Measurements from ENCODE around the gene UBE2J2. TPM values are rescaled to one million over a fixed set of nuclear protein-coding genes. Genes with fewer than 3 reads are reported as not detected.

UBE2J2 gene
- total and polyA plus RNA-seq, 2 of the 13 experiments (the other 11 are each of a cell fraction or from before 2014, with no cell fraction given), result 25.4 to 29.4 TPM

GRCh38 chr1:1231400-1232207, 42.0 kb downstream of the UBE2J2 start, which contains the start of gene SDF4 (continued):
- TF ChIP-seq RFX1 (IDR thresholded peaks at IDR 0.05), result no peak
- TF ChIP-seq, protein P1, sequence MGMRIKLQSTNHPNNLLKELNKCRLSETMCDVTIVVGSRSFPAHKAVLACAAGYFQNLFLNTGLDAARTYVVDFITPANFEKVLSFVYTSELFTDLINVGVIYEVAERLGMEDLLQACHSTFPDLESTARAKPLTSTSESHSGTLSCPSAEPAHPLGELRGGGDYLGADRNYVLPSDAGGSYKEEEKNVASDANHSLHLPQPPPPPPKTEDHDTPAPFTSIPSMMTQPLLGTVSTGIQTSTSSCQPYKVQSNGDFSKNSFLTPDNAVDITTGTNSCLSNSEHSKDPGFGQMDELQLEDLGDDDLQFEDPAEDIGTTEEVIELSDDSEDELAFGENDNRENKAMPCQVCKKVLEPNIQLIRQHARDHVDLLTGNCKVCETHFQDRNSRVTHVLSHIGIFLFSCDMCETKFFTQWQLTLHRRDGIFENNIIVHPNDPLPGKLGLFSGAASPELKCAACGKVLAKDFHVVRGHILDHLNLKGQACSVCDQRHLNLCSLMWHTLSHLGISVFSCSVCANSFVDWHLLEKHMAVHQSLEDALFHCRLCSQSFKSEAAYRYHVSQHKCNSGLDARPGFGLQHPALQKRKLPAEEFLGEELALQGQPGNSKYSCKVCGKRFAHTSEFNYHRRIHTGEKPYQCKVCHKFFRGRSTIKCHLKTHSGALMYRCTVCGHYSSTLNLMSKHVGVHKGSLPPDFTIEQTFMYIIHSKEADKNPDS (CRISPR knock-in tag; IDR thresholded peaks at IDR 0.05), result 0 out of 2 replicates have a peak, but pooled peaks have one; percentile 65
- TF ChIP-seq TEAD3 (CRISPR knock-in tag; optimal IDR thresholded peaks at IDR 0.05; ENCODE audit: borderline replicate concordance), result peak; percentile 9
- TF ChIP-seq ZNF253 (CRISPR knock-in tag; IDR thresholded peaks at IDR 0.05; ENCODE audit: borderline replicate concordance), result no peak
- peak; percentile 76 for TF ChIP-seq TBX2 (CRISPR knock-in tag; IDR thresholded peaks at IDR 0.05; ENCODE audit: borderline replicate concordance)
- TF ChIP-seq ZNF777 (CRISPR knock-in tag; IDR thresholded peaks at IDR 0.05), result 0 out of 2 replicates have a peak, but pooled peaks have one; percentile 55
- no peak for TF ChIP-seq RFX3 (CRISPR knock-in tag; IDR thresholded peaks at IDR 0.05)
- no peak for TF ChIP-seq NR3C1 (CRISPR knock-in tag; IDR thresholded peaks at IDR 0.05)
- TF ChIP-seq ZNF232 (CRISPR knock-in tag; IDR thresholded peaks at IDR 0.05; ENCODE audit: borderline replicate concordance), result 0 out of 2 replicates have a peak, but pooled peaks have one; percentile 29
- TF ChIP-seq EEA1 (CRISPR knock-in tag; IDR thresholded peaks at IDR 0.05; ENCODE audit: borderline replicate concordance), result no peak
- TF ChIP-seq ZSCAN30 (CRISPR knock-in tag; IDR thresholded peaks at IDR 0.05), result no peak
- TF ChIP-seq NR2F6 (IDR thresholded peaks at IDR 0.05), result no peak
- peak; percentile 34; the same call in 1 of the 2 replicates for TF ChIP-seq NR2F6 (CRISPR knock-in tag; IDR thresholded peaks at IDR 0.05)
- 0 out of 2 replicates have a peak, but pooled peaks have one; percentile 3 for TF ChIP-seq CTCF (CRISPR knock-in tag; IDR thresholded peaks at IDR 0.05)
- TF ChIP-seq MTF1 (CRISPR knock-in tag; IDR thresholded peaks at IDR 0.05), result no peak
- TF ChIP-seq, protein P2, sequence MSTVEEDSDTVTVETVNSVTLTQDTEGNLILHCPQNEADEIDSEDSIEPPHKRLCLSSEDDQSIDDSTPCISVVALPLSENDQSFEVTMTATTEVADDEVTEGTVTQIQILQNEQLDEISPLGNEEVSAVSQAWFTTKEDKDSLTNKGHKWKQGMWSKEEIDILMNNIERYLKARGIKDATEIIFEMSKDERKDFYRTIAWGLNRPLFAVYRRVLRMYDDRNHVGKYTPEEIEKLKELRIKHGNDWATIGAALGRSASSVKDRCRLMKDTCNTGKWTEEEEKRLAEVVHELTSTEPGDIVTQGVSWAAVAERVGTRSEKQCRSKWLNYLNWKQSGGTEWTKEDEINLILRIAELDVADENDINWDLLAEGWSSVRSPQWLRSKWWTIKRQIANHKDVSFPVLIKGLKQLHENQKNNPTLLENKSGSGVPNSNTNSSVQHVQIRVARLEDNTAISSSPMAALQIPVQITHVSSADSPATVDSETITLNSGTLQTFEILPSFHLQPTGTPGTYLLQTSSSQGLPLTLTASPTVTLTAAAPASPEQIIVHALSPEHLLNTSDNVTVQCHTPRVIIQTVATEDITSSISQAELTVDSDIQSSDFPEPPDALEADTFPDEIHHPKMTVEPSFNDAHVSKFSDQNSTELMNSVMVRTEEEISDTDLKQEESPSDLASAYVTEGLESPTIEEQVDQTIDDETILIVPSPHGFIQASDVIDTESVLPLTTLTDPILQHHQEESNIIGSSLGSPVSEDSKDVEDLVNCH (CRISPR knock-in tag; IDR thresholded peaks at IDR 0.05), result no peak
- peak; percentile 10 for TF ChIP-seq ZNF781 (CRISPR knock-in tag; IDR thresholded peaks at IDR 0.05; ENCODE audit: borderline replicate concordance, not compliant biosample characterization)
- TF ChIP-seq, protein P3, sequence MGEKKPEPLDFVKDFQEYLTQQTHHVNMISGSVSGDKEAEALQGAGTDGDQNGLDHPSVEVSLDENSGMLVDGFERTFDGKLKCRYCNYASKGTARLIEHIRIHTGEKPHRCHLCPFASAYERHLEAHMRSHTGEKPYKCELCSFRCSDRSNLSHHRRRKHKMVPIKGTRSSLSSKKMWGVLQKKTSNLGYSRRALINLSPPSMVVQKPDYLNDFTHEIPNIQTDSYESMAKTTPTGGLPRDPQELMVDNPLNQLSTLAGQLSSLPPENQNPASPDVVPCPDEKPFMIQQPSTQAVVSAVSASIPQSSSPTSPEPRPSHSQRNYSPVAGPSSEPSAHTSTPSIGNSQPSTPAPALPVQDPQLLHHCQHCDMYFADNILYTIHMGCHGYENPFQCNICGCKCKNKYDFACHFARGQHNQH (CRISPR knock-in tag; IDR thresholded peaks at IDR 0.05), result peak; percentile 71
- TF ChIP-seq ZNF598 (CRISPR knock-in tag; IDR thresholded peaks at IDR 0.05; ENCODE audit: borderline replicate concordance), result no peak; the same call in 1 of the 2 replicates
- TF ChIP-seq RBM22 (optimal IDR thresholded peaks at IDR 0.05; ENCODE audit: low read length), result no peak
- TF ChIP-seq RFXAP (CRISPR knock-in tag; IDR thresholded peaks at IDR 0.05; ENCODE audit: borderline replicate concordance), result no peak; the same call in 1 of the 2 replicates
- peak; percentile 18; the same call in 1 of the 2 replicates for TF ChIP-seq ZSCAN31 (CRISPR knock-in tag; IDR thresholded peaks at IDR 0.05; ENCODE audit: low read depth)
- no peak for TF ChIP-seq NFKB2 (CRISPR knock-in tag; IDR thresholded peaks at IDR 0.05; ENCODE audit: borderline replicate concordance)
- peak; percentile 73; the same call in 1 of the 2 replicates for TF ChIP-seq ZNF335 (CRISPR knock-in tag; IDR thresholded peaks at IDR 0.05)

Measured in HepG2 (cell line).